ENCODE data around the gene TWF2.

Gene TWF2

DNA sequence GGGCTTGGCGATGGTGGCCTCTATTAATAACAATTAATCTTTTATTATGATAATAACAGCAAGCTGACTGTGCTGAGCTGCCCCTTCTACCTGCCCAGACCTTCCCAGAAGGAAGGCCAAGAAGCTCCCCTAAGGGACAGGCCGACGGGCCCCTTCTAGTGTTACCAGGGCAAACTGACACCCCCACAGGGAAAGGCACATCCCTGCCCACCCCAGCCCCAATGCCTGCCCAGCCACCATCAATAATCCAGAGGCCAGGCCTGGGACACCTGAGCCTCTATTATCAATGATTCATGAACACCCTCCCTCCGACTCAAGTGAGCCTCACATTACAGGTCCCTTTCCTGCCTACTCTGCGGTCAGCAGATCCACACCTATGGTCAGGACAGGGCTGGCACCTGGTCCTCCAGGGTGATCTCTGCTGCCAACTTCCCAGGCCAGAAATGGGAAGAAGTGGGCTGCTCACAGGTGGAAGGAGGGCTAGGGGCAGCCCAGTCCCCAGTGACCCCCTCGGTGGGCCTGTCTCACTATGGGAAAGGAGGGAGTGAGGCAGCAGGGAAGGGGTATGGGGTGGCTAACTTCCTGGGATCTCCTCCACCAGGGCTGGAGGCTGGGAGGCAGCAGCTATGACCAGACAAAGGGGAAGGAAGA is 1.8 kb downstream of the TWF2 start:
- no peak for DNase-seq

DNA sequence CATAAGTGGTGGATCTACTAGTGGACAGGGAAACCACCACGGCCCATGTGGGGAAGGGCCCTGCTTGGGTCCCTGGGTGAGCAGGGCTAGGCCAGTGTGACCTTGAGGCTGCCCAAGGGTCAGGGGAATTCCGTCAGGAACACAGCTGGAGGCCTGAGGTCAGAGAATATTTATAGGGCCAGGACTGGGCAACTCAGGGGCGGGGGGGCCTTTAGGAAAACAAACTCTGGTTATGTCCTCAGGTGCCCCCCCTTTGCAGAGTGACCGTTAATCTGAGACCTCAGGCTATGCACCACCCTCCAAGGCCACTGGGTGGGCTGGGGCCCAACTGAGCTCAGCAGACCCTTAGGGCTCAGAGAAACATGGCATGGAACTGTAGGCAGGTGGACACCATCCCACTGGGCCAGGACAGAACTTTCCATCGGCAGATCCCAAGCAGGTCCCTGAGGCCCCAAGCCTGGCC is 2.5 kb downstream of the TWF2 start:
- no peak for DNase-seq

DNA sequence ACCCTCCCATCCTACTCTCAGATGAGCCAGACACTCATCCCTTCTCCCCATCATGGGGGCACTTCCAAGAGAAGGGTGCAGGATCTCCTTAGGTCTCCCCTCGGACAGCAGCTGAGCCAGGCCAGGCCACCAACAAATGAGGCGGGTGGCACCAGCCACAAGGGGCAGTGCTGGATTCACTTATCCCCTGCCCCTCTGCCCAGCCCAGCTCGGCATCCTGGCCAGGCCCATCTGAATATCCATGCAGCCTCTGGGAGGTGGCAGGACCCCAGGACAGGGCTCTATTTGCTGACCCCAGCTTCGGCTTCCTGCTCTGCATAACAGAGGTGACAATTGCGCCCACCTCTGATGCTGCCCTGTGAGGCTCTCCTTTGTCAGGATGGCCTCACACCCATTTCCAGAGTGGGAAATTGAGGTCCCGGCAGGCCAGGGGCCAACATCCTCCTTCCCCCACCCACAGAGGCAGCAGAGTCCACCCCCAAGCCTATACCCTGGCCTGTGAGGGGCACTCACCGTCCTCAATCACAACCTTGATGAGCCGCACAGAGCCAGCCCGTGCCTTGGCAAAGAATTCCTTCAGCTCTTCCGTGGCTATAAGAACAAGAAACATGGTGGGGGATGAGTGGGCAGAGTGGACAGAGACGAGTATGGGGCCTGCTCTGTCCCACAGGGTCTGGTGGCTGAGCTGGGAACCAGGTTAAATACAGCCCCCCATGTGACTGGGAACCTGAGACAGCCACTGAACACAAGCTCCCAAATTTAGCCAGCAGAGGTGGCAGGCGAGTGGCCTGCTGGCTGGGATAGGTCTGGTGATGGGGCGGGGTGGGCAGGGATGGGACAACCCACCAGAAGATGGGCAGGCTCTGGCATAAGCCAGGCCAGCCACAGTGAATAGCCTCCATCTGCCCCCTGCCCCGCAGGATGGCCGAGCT is 4.2 kb downstream of the TWF2 start:
- DNase-seq, result no peak

DNA sequence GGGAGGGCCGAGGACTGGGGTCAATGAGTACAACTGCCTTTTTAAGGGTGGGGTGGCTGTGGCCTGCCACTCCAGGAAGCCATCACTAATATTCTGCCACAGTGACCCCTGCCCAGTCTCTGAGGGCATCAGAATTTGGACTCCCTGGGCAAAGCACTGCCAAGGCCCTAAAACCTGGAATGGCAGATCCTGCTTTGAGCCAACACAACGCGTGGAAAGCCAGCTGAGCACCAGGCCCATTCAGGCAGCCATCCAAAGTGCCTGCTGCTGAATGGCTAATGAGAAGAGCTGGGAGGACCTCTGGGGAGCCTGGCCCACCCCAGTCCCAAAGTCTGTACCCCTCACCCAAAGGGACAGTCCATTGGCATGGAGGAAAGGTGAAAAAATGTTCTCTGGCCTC is 5.0 kb downstream of the TWF2 start:
- no peak for DNase-seq

DNA sequence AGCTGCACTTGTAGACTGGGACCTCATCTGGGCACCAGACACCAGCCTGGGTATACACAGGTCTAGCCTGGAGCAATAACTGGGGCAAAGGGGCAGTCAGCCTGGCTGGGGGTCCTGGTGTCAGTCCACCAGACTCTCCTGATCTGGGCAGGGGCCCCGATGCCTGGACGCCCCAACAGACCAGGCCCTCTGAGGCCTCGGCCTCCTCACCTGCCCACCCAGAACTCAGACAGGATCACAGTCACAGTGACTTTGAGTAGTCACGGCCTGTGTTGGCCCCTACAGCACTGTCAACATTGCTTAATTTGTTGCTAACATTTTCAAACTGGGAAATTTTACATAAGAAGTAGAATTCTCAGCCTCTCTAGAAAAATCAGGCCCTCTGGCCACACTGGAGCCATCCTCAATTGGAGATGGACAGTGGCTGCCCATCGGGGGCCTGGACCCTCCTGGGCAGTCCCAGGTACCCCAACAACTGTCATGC is 5.8 kb downstream of the TWF2 start:
- DNase-seq, result no peak

DNA sequence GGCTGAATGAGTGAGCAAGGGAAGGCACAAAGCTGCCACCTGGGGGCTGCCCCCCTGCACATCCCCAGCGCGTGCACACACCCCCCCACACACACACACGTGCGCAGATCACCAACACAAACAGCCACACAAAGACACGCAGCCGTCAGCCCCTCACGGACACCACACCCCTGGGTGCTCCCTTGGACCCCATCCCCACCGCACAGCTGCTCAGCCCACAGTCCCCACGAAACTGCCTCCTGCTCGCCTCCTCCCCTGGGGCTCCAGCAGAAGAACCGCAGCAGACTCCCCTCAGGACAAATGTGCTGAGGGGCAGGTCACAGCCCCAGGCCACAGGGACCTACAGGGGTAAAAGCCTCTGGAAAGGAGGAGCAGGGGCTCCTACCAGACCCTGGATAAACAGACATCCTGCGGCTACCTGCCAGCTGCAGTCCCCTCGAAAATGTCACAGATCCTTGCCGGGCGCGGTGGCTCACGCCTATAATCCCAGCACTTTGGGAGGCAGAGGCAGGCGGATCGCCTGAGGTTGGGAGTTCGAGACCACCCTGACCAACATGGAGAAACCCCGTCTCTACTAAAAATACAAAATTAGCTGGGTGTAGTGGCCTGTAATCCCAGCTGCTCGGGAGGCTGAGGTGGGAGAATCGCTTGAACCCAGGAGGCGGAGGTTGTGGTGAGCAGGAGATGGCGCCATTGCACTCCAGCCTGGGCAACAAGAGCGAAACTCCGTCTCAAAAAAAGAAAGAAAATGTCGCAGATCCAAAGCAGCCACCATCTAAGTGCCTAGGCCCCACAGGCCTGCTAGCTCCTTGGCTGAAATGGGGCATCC is 6.5 kb downstream of the TWF2 start:
- DNase-seq, result no peak

DNA sequence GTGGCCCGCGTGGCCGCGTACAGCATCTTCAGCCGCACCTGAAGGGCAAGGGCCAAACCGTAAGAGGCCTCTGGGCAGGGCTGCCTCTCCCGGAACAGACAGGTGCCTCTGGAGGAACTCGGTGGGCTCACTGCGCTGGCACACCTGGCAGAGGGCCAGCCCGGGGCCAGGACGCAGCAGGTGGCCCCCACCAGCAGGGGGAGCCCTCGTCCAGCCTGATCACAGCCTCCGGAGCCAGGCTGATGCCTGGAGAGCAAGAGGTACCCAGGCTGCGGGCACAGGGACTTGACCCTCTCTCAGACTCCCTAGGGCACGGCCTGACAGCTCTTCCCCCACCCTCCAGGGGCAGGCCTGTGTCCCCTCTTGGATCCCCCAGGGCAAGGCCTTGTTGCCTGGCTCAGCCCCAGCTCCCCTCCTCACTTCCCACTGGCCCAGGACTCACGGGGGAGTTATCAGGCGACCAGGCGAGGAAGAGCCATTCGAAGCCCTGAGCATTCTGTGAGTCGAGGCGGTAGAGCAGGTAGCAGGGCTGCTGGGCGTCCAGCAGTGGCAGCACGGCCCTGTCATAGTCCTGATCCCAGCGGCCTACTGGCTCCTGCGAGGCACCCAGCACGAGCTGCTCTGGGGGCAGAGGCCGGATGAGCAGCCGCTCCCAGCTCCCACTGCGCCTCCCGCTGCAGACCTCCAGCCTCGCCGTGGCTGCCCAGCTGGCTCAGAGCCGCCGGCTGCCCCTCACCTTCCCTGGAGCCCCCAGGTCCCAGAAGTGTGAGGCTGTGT is 7.3 kb downstream of the TWF2 start:
- DNase-seq, result peak; percentile 19

DNA sequence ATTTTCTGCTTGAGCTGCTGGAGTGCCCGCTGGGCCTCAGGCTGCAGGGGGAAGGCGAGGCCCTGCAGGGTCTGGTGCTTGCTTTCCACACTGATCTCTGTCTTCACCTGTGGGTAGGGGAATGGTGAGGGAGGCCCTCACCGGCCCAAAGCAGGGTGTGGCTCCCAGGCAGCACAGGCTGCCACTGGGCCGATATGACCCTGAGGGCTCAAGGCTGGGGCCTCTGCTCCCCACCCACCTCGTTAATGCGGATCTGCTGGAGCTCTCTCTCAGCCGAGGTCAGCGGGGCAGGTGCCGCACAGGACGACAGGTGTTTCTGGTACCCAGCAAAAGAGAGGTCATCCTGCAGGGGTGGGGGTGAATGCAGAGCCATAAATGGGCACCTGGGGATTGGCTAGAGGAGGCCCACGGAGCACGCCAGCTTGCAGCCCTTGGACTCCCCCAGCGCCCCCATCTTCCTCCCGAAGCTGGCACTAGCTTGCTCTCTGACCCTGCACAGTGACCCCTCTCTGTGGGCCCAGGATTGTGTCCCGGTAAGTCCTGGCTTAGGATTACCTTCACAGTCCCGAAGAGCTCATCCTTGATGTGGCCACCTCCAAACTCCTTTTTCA is 8.0 kb downstream of the TWF2 start:
- DNase-seq, result no peak

DNA sequence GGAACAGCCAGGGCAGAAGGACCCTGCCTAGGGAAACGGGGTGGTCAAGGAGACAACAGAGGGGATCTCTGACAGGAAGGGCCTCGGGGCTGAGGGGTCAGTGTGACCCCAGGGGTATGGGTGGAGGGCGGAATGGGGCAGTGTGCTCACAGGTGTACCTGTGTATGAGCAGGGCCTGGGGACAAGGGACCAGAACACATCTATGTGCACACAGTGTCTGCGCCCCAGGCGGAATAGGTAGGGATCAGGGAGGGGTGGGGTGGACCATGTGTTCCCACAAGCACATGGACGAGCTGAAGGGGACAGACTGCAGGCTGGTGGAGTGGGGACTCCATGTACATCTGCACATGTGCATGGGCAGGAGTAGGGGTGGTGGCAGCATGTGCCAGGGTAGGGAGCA is 8.5 kb downstream of the TWF2 start:
- DNase-seq, result no peak

DNA sequence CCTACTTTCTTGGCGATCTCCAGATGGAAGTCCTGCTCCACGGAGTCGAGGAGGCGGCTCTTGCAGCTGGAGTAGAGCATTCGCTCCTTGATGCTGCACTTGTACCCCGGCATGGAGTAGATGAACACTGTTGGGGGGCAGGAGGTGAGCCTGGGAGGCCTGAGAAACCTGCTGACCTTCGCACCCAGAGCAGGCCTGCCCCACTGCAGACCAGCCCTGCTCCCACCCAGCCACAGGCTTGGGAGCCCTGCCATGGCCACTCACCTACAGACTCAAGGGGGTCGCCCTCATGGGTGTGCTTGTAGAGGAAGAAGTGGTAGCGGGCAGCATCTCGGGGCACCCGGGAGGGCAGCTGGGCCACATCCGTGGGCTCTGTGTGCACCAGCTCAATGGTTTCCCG is 9.3 kb downstream of the TWF2 start:
- DNase-seq, result no peak

DNA sequence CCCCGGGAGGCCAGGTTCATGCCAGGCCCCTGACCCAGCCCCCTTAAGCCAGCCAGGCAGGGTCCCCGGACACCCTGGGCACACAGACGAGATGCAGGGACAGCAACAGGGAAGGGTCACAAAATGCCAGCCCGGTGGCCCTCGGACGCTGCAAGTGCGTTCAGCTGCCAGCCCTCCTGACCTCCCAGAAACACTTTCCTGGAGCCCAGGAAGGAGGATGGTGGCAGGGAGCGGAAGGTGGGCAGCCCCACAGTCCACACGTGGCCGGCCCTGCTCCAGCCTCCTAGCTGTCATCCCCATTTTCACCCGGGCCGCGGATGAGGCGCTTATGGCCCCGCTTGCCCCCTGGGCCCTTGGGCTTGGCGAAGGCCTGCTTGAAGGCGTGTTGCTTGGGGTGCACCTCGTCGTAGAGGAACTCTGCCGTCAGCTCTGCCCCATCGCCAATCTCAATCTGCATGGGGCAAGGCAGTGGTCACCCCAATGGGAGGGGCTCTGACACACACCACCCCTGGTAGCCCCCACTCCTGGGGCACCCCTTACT is 10.1 kb downstream of the TWF2 start:
- DNase-seq, result no peak

DNA sequence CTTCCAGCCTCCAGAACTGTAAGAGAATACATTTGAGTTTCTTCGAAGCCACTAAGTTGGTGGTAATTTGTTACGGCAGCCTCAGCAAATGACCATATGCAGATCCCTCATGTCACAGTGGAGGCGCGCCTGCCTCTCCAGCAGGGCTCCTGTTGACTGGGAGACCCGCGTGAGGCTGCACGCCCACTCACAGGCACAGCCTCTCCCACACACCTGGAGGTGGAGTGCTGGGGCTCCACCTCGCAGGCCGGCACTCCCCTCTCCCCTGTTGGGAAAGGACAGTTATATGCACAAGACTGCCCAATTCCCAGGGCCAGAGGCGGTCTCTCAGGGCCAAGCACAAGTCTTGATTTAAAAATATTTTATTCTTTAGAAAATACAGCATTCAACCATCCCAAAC is 10.7 kb downstream of the TWF2 start:
- no peak for DNase-seq

DNA sequence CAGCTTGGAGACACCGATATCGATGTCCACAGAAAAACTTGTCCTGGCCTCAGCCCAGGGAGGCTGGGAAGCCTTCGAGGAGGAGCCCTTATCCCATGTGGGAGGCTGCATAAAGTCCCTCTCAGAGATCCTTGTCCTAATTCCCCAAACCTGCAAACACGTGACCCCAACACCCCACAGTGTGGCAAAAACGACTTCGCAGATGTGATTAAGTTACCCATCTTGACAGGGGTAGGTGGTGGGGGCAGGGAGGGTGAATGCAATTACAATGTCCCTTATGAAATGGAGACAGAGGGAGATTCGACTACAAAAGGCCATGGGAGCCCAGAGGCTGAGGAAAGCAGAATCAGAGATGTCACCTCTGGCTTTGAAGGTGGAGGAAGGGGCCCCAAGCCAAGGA is 11.2 kb downstream of the TWF2 start:
- DNase-seq, result no peak

DNA sequence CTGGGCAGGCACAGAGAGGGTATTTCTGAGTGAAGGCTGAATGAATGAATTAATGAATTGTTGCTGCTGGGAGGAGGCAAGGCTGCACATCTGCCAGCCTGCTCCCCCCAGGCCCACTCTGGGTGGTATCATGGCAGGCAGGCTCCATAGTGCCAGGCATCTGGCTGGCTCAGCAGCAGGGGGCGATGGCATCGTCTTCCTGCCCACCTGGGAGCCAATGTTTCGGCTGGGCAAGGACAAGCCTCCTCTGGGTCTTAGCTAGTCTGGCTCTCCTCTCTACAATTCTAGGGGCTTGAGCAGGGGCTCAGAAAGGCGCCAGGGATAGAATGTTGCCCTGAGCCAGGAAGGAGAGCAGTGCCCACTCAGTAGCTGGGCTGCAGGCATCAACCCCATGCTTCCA is 11.8 kb downstream of the TWF2 start:
- no peak for DNase-seq

DNA sequence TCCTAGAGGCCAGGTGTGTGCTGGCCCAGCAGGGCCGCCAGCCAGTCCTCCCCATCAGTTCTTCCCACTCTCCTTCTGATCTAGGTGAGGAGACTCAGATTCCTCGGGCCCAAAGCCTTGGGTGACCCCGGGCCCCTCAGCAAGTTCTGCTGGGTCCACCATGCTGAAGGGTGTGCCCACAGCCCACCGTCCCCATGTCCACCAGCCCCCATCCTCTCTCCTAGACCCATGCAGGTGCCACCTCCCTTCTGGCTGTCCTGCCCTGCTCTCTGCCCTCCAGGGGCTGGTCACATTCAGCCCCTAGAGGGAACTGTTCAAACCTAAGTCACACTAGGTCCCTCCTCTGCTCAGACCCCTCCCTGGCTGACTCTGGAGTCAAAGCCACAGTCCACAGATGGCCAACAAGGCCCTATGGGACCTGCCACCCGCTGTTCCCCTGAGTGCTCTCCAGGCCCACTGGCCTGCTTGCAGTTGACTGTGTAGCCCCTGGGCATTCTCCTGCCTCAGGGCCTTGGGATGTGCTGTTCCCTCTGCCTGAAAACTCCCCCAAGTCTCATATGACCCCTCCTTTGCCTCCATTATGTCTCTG is 12.6 kb downstream of the TWF2 start:
- DNase-seq, result no peak

DNA sequence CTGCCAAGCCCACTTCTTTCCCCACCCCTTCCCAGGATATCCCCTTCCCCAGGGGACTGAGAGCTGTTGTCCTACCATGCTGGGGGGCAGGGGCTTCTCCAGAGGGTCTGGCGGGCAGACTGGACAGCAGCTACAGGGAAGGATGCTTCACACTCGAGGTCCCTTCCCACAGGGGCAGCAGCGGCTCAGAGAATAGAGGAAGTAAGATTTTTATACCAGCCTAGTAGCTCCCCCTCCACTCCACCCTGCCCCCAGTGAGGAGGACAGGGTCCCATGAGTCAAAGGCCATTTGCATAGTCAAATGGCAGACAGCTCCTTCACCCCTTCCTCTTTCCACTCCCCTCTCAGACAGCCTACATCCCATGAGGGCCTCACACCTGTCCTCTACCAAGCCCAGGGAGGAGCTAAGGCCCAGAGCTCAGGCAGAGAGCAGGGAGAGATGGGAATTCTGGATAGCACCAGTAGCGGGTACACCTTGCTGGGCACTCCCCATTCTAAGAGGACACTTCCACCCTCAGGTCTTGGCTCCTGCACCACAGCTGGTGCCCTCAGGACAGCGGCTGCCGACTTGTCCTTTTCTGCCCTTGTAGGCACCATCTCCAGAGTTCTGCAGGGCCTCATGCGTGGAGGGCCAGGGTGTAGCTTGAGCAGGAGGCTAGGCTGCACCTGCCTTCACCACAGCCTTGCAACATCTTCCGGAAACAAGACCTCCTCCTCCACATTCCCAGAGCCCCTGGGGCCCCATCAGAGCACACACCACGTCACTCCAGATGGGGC is 13.3 kb downstream of the TWF2 start, which contains the start of gene TLR9:
TLR9 (minus strand) TSS at position 194 of the 777 bp plus-strand sequence; CDS start at position 78, 116 bp downstream.
- no peak for DNase-seq

DNA sequence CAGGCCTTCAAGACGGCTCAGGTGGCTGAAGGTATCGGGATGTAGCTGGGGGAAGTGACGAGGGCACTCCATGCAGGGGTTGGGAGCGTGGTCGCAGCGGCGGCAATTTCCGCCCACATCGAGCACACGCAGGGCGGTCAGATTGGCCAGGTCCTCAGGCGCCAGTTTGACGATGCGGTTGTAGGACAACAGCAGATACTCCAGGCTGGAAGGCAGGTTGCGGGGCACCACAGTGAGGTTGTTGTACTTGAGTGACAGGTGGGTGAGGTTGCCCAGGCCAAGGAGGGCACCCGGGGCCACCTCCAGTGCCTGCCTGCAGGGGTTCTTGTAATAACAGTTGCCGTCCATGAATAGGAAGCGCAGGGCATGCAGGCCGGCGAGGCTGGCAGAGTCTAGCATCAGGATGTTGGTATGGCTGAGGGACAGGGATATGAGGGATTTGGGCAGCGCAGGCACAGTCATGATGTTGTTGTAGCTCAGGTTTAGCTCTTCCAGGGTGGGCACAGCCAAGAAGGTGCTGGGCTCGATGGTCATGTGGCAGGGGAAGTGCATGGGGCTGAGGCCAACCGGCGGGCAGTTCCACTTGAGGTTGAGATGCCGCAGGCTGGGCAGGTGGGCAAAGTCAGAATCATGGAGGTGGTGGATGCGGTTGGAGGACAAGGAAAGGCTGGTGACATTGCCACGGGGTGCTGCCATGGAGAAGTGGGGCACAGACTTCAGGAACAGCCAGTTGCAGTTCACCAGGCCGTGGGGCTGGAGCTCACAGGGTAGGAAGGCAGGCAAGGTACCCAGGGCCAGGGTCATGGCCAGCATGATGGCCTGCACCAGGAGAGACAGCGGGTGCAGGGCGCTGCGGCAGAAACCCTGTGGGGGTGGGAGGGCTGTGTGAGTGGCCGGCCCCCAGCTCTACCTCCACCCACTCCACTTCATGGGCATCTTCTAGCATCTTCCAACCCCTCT is 15.2 kb downstream of the TWF2 start:
- DNase-seq, result no peak

DNA sequence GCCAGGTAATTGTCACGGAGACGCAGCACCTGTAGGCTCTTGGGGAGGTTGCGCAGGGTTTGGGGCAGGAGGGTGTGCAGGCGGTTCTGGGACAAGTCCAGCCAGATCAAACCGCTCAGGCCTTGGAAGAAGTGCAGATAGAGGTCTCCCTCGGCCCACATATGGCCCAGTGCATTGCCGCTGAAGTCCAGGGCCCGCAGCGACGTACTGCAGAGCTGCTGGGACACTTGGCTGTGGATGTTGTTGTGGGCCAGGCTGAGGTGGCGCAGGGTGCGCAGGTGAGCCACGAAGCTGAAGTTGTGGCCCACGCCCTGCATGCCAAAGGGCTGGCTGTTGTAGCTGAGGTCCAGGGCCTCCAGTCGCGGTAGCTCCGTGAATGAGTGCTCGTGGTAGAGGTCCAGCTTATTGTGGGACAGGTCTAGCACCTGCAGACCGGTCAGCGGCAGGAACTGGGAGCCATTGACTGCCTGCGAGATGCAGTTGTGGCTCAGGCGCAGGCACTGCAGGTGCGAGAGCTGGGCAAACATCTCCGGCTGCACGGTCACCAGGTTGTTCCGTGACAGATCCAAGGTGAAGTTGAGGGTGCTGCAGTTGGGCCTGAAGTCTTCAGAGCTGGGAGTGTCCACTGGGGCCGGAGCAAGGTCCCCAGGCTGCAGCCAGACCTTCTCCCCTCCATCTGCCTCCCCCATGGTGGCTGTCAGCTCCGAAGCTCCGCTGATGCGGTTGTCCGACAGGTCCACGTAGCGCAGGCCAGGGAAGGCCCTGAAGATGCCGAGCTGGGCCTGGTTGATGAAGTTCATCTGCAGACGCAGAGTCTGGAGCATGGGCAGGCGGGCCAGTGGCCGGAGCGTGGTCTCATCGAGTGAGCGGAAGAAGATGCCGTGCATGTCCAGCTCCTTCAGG is 16.4 kb downstream of the TWF2 start:
- no peak for DNase-seq

All from NCI-H1048 (cell line).